GM18907 (cell line): Measurements from ENCODE around the gene ITIH4.

ENCODE experiments used
- ATAC-seq: cut with Tn5 transposase; IDR thresholded peaks from one replicate; pipeline ENCODE4 v1.9.1; 2021; ENCODE audit warnings: mild to moderate bottlenecking, moderate library complexity; ENCODE audit not compliant: unreplicated experiment

Gene ITIH4

GRCh38 chr3:52830535-52831258 lies at the start of gene ITIH4:
ITIH4 (minus strand) TSS chr3:52830672; CDS start chr3:52830642, 30 bp downstream.
- ATAC-seq: no peak

- no peak for ATAC-seq
Observed at GRCh38 chr3:52880047-52880446, 49.6 kb upstream of the ITIH4 start.

- no peak for ATAC-seq
Observed at GRCh38 chr3:52879581-52879980, 49.1 kb upstream of the ITIH4 start.

DNA sequence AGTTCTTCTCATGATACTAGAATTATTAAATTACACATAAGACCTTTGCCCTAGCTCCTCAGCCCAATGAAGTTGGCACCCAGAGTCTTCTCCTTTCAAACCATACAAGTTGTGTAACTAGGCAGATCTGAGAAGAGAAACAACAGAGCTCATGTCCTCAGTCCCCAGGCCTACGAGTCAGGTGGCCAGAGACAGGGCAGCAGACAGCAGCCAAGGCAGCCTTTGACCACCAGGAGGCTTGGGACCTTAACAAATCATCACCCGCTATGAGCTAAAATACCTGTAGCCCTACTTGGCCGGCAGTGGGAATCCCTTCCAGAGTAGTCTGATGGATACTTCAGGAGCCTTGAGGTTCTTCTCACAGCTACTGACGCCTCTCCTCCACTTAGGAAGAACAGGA lies 48.6 kb upstream of the ITIH4 start:
- ATAC-seq: no peak

DNA sequence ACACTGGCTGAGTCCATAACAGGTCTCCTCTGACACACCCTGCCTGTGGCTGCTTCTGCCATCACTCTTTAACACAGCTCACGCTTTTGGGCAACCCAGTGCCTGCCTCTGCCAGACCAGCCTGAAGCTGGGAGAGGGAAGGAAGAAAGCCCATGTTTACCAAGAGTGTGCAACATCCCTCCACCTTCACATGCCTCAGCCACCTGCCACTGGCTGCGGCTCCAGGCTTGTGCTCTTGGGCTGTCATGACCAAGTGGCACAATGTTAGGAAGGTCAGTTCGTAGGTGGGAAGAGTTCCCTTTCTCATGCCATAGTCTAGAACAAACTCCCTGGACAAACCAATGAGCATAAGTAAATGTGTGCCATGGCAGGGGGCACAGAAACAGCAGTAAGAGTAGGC lies 46.6 kb upstream of the ITIH4 start:
- no peak for ATAC-seq

DNA sequence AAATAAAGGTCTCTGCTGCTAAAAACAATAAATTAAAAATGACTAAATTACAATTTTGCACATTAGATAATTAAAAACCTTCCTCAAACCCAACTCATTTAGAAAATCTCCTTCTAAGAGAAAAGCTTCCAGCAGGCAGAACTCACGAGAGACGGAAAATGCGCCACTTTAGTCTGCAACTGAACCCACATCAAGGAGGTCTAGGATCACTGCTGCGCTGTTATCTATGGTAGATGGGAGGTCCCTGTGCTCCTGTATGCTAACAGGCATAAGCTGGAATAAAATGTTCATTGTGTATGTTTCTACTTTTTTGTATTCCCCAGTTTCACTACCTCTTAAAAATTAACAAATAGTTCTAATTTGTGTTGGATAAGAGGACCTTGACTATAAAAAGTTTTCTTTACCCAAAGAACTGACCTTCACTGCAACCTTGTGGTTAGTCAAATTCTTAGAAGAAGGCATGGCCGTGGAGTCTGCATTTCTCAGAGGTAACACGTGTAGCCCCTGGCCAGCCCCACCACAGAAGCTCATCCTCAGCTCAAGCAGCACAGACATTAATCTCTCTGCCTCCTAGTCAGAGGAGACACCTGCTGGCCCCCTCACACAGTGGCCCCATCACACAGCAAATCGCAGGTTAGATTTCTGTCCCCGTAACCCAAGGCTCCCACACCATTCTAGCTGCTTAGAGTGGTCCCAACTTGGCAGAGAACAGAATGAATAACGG lies 44.6 kb upstream of the ITIH4 start:
- no peak for ATAC-seq

DNA sequence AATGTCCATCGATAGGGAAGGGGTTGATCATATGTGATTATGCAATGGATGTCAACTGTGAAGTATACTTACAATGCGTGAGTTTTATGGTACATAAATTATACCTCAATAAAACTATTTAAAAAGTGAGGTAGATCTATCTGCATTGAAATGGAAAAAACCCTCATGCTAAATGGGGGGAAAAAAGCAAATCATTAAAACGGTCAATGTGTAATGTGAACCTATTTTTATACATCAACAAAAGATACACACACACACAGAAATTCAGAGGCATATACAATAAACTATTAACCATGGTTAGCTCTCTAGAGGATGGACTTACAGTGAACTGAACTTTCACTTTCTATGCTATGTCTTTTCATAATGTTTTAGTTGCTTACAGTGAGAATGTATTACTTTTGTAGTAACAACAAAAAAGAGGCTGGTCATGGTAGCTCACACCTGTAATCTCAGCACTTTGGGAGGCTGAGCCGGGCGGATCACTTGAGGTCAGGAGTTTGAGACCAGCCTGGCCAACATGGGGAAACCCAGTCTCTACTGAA lies 43.8 kb upstream of the ITIH4 start:
- ATAC-seq: peak; percentile 51

DNA sequence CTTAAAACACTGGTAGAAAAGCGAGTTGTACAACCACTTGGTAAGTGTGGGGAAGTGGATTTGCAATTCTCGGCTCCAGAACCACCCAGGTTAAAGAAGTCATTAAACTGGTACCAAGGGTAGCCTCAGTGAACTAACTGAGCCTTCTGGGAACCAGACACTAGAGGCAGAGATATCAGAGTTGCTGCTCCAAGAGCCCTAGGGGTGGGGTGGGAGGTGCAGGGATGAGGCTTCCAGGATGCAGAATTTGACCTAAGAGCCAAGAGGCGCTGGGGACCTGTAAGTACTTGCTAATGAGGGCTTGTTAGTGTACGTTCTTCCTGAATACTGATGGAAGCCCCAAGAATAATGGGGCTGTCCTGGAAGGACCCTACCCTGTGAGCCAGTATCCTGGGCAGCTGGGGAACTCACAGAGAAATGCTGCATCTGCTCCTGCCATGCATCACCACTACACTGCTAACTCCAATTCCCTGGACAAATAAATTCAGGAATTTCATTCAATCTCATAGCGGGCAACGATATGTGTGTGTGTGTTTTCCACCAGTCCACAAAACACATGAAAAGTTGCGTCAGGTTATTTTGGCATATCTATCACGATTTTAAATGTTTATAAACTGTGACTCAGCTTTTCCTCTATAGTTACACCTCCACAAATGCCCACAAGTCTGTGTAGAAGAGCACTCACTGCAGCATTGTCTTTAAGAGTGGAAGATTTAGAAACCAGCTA lies 43.1 kb upstream of the ITIH4 start:
- ATAC-seq: no peak

GRCh38 chr3:52872245-52872644 lies 41.8 kb upstream of the ITIH4 start:
- ATAC-seq: no peak

DNA sequence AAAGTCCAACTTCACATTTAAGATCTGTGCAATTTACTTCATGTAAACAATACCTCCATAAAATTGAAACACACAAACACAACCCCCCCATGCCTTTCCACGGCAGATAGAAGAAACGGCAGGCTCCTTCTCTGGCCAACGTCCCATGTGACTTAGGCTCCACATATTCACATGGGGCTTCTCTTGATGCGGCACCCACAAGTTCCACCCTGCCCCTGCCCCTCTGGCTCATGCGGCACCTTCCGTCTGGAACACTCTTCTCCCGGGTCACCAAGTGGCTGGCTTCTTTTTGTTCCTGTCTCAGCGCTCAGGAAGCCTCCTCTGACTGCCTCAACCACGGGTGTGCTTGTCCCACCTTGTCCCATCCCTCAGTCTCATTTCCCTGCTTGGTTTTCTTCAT lies 41.3 kb upstream of the ITIH4 start:
- ATAC-seq: no peak

GRCh38 chr3:52870471-52870870 lies 40.0 kb upstream of the ITIH4 start:
- no peak for ATAC-seq

GRCh38 chr3:52866427-52866826 lies 36.0 kb upstream of the ITIH4 start:
- ATAC-seq: no peak

DNA sequence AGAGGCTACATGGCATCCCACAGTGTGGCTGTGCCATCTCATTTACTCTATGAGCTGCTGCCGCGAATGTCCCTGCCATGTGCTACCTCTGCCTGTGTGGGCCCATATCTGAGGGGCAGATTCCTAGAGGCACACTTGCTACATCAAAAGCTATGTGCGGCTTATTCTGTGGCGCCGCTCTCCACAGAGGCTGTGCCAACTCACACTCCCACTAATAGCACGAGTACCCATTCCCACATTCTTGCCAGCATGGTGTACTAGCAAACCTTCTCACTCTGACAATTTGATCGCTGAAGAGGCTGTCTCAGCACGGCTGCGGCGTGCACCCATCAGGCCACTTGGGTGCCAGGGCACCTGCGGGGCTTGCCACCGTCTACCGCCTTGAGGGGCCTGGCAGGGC lies 35.5 kb upstream of the ITIH4 start:
- no peak for ATAC-seq

GRCh38 chr3:52860424-52860768 lies 29.9 kb upstream of the ITIH4 start:
- no peak for ATAC-seq

GRCh38 chr3:52859686-52860423 lies 29.4 kb upstream of the ITIH4 start:
- ATAC-seq: no peak

DNA sequence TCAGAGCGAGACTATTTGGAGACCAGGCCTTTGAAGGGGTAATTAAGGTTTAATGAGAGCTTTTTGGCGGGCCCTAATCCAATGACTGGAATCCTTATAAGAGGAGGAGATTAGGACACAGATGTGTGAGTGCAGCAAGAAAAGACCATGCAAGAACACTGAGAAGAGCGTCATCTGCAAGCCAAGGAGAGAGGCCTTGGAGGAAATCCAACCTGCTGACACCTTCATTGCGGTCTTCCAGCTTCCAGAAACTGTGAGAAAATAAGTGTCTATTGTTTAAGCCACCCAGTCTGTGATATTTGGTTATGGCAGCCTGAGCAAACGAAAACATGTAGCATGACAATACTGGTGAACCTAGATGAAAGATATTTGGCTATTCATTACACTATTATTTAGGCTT lies 27.4 kb upstream of the ITIH4 start:
- no peak for ATAC-seq

DNA sequence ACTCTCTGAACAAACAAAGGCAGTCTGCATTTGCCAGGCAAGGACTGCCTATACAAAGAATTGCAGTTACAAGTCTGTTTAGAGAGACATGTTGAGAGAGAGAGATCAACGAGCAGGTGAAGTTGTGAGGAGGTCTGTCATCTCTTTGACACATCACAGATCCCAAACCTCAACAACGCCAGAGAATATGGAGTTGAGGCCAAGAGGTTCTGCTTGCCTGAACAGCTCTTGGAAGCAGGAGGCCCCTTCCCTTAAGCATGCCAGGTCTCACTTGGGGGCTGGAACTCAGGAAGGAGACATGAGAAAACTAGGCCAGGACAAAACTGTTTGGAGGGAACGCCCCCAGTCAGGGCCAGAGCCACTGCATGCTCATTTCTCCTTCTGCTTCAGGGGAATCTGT lies 26.7 kb upstream of the ITIH4 start:
- ATAC-seq: no peak

GRCh38 chr3:52856666-52857065 lies 26.2 kb upstream of the ITIH4 start:
- peak; percentile 56 for ATAC-seq

DNA sequence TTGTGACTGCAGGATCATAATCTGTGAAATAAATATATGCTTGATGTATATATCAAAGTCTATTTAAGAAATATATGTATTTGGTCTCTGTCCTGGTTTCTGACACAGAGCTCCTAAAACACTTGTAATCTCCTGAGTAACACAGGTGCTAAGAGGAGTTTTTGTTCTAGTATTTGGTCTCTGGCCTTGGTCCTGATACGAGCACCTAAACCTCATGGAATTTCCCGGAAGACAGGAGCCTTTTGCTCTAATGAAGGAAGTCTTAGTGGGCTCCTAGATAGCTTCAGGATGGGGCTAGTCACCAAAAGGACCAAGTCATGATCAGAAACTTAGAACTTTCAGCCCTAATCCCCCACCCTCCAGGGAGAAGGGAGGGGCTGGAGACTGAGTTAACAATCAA lies 23.5 kb upstream of the ITIH4 start:
- ATAC-seq: no peak

DNA sequence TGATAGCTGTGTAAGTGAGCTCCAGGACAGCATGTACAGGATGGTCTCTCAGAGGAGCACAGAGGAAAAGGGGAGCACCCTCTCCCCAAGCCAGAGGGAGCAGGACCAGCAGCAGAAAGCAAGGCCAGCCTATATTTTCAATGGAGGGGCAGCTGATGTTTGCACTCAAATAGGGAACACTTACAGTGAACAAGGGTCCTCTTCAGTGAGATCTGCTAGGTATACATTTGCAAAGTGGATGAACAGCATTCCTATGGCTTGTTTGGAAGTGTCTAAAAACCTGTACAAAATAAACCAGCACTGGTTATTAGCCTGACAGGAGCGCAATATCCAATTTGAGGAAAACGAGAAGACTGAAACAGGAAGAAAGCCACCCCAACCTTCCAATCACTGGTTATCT lies 21.9 kb upstream of the ITIH4 start:
- ATAC-seq: no peak

DNA sequence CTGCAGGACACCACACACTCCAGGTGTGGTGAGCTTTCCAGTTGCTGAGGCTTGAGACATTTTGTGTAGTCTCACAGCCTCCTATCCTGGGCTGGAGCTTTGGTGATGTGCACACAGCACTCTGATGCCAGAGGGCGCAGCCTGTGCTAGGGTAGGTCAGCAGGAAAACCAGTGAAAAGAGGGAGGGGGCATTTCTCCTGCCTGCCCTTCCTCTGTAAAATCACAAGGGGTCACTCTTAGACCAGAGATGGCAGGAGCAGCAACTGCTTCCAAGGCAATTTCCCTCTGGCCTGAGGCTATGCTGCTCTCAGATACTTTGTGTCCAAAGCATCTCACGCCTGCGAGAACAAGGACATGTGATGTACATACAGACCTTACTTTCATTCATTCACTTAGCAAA lies 20.9 kb upstream of the ITIH4 start:
- ATAC-seq: no peak
